Stimulated activated CD4-positive, alpha-beta T cell treated with anti-CD3 and anti-CD28 coated beads, Interleukin-1b, Interleukin-23, amount 100 ng/mL, for 4 hours (primary cell): ENCODE measurements around the gene TRRAP.
"Not testable (repeated sequence)": the region's sequence is repeated elsewhere in the genome, so short reads cannot be mapped to it uniquely, and the experiment has no call there.

Experiments used
- DNase-seq, 2 donors: peaks; one replicate each; pipeline ENCODE4 v3.0.0-alpha.2; 2020; ENCODE audit warnings: low read depth in 2 of 2

The TRRAP gene

GRCh38 chr7:99029466-99030435 is 151.4 kb downstream of the TRRAP start:
- no peak for DNase-seq

GRCh38 chr7:99030457-99030856 is 152.1 kb downstream of the TRRAP start:
- DNase-seq: no peak

DNA sequence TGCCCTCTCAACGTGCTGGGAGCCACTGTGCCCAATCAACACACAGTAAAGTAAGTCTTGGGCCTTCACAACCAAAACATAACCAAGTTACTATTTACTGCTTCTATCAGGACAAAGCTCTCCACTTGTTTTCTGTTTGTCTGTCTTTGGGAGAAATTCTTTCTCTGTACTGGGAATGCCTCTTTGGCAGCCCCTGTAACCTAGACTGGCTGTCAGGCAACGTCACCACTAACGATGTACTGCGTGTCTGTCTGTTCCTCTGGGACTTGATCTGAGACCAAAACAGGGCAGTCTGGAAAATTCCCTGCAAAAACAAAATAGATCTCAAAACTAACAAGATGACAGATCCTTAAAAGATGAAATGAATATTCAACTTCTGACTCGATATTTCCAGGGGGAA is 152.6 kb downstream of the TRRAP start:
- no peak for DNase-seq

DNA sequence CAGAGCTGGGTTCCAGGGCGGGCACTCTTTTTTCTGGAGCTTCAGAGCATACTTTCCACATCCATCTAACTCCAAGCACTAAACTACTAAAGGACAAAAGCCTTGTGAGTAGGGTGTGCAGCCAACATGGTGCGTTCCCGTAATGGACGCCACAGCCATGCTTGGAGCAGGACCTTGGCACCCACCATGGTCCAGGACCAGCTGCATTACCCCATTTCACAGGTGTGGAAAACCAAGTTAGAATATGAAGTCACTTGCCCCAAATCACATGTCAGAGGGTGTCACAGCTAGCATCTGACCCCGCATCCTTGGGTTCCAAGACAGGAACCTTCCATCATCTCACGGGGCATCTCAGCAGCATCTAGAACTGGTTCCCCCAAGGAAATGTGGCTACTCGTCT is 153.2 kb downstream of the TRRAP start:
- no peak for DNase-seq

DNA sequence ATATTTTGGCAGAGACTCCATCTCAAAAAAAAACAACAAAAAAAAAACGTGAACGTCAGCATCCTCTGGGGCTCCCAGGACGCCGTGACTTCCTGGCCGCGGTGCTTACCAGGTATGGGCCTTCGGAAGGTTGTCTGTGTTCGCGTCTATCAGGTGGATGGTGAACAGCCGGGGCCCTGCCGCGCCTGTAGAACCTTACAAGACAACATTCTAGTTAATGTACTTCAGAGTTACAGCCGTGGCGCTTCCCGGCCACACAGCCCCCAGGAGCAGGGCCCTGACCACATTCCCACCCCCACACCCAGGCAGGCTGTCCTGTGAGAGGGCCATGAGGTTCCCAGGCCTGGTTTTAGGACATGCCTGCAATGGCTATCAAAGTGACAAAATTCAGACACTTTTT is 154.6 kb downstream of the TRRAP start:
- no peak for DNase-seq

- DNase-seq: no peak
Observed at GRCh38 chr7:99033765-99034164, 155.4 kb downstream of the TRRAP start.

DNA sequence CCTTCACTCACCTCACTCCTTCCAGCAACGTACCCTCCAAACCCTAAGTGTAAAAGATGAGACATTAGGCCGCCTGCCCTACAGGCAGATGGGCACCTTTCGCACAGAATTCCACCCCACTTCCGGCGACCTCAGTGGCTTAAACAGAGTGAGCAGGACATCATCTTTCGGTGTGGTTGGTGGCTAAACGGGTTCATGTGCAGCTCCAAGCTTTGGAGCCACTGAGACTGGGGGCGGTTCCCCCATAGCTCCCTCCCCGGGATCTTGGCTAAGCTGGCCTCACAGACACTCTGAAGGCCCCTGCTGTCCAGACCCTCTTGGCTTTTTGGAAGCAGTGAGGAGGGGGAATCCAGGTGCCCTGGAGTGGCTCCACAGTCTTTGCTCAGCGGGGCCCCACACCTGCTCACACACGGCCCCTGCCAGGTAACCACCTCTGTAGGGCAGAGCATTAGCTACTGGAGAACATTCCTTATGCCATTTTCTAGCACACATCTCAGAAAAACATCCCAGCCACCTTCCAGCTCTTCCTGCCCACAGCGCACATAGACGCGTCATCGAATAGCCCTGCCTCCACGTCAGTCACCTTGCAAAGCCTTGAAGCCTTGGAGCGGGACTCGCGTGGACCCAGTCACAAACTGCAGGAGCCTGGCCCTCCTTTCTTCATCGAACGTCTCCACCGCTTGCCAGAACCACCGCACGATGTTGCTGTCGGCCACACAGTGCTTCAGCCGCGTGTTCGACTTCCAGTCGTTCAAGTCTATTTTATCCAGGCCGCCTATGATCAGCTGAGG is 156.8 kb downstream of the TRRAP start:
- DNase-seq: no peak

GRCh38 chr7:99035723-99036545 is 157.6 kb downstream of the TRRAP start:
- no peak for DNase-seq

- no peak for DNase-seq
Observed at GRCh38 chr7:99036546-99037111, 158.3 kb downstream of the TRRAP start.

DNA sequence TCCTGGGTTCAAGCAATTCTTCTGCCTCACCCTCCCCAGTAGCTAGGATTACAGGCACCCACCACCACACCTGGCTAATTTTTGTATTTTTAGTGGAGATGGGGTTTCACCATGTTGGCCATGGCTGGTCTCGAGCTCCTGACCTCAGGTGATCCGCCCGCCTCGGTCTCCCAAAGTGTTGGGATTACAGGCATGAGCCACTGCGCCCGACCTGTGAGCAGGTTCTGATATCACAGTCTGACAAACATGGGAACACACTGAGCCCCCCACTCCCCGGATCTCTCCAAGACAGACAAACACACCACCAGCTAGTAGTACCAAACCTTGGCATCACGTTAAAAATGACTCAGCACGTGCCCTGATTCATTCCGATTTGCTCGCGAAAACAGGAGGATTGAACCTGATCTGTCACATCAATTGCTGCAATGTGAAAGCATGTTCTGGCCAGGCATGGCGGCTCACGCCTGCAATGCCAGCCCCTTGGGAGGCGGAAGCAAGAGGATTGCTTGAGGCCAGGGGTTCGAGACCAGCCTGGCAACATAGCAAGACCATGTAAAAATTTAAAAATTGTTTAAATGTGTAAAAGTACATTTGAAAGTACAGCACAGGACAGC is 159.1 kb downstream of the TRRAP start:
- DNase-seq: no peak

DNA sequence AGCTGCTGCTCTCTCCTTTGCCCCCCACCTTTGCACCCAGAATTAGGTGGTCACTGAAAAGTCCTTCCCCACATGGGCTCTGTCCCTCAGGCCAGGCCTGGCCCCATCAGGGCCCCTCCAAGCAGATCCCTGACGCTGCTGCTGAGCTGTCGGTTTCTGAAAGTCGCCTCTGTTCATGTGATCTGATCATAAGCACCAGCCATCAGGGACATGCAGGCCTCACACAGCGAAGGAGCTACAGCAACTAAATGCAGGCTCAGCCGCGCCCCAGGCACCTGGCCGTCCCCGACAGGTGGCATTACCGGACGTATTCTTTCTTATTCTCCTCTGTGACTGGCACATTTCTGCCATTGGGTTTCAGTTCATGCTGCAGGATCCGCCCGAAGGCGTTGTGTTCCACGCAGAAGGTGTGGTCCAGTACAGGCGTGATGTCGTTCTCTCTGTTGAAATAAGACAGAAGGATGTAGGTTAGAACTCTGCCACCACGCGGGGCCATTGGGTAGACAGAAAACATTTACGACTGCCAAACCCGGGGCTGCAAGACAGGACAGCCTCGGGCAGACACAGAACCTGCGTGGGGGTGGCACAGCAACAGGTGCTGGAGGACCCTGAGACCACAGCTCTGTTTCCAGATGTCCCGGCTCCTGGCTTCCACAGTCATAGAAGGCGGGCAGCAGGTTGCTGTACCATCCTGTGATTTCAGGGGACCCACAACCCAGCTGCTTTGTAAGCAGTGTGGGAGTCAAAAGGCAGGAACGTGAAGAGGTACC is 159.9 kb downstream of the TRRAP start:
- no peak for DNase-seq

GRCh38 chr7:99039384-99039891 is 161.1 kb downstream of the TRRAP start:
- DNase-seq: no peak

GRCh38 chr7:99040104-99040958 is 162.0 kb downstream of the TRRAP start:
- peak; percentile 37 to 55 for DNase-seq

DNA sequence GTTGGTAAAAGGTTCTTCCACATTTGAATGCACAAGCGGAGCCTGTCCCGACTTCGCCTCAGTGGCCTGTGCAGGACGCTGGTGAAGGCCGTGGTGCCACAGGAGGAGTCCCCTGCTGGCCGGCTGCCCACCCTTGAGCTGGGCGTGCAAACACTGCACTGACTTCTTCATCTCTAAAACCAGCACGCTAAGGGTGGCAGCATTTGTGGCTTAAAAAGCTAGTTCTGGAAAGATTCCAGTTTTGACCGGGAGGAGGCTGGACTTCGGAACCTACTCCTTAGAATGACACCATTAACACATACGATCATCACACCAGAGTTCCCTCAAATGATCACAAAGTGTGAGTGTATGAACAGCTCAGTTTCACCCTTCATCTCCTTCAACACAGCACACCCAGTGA is 163.2 kb downstream of the TRRAP start:
- no peak for DNase-seq

GRCh38 chr7:99042957-99043356 is 164.6 kb downstream of the TRRAP start:
- no peak for DNase-seq

DNA sequence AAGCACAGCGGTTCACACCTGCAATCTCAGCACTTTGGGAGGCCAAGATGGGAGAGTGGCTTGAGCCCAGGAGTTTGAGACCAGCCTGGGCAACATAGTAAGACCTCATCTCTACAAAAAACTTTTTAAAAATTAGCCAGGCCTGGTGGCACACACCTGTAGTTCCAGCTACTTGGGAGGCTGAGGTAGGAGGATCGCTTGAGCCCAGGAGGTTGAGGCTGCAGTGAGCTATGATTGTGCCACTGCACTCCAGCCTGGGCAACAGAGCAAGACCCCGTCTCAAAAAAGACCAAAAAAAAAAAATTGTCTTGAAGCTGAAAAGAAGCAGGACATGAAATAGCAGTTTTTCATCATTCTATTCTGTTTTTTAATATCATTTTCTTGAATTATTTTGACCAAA is 166.5 kb downstream of the TRRAP start:
- not testable (repeated sequence) for DNase-seq

DNA sequence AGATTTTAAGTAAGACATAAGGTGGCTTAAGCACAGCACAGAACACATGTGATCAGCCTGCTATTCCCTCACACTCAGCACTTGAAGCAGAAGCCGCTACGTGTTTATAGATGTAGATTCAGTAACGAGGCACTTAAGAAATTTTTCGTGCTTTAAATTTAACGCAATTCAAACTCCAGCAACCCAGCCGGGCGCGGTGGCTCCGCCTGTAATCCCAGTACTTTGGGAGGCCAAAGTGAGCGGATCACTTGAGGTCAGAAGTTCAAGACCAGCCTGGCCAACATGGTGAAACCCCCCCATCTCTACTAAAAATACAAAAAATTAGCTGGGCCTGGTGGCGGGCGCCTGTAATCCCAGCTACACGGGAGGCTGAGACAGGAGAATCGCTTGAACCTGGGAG is 167.9 kb downstream of the TRRAP start:
- not testable (repeated sequence) for DNase-seq

- DNase-seq: no peak
Observed at GRCh38 chr7:99046722-99047121, 168.4 kb downstream of the TRRAP start.

DNA sequence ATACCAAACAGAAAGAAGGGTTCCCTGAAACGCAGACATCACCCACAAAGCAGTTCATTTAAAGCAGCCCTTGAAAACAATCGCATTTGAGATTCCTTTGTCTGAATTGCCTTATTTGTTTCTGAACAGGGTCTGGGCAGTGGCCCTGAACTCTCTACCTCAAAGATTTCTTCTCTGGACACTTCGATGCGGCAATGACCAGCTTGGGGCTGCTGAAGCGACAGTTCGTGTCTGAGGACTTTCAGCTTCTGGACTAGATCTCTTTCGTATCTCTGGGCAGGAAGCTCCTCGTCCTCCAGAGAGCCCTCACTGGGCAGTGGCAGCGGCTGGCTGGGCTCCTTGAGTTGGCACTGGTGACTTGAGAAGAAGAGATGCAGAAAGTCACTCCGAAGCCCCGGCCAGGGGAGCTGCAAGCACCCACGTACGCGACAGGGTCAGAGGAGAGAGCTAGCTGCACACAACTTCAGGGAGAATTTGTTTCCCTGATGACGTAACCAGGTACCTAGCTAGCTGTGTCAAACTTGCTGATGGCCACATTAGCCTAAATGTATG is 169.3 kb downstream of the TRRAP start:
- DNase-seq: no peak
